B cell (primary cell): Measurements from ENCODE around the gene SLC7A6. TPM values are rescaled to one million over a fixed set of nuclear protein-coding genes. Genes with fewer than 3 reads are reported as not detected.

Experiments
- ATAC-seq: fragments of 200-7000 bp; cut with Tn5 transposase; one replicate; pipeline ENCODE4 v1.10.0; 2021; ENCODE audit warnings: low read depth, mild to moderate bottlenecking, moderate number of reproducible peaks, moderate library complexity
- CTCF ChIA-PET: fragments of 350-600 bp; sonication (Branson Sonifier 250); formaldehyde crosslinking; loops from one replicate; lab custom pipeline; 2021; ENCODE audit warnings: antibody characterized with exemption, inconsistent platforms; lab: Charles Lee
- POLR2A ChIA-PET: fragments of 350-600 bp; sonication (Branson Sonifier 250); formaldehyde crosslinking; loops from one replicate; lab custom pipeline; 2021; ENCODE audit warnings: antibody characterized with exemption; lab: Charles Lee
- DNase-seq: peaks from one replicate; pipeline ENCODE4 v3.0.0; 2013
- H2AFZ ChIP-seq: 2 replicates; pipeline ENCODE4 v1.6.1; 2012; ENCODE audit warnings: mild to moderate bottlenecking, low read depth, low read length; ENCODE audit not compliant: insufficient read depth, poor library complexity, severe bottlenecking
- H3K27ac ChIP-seq, 2 donors: 1 replicate in 1 of 2; 2 replicates in 1 of 2; pipeline ENCODE4 v1.5.1; 2012 to 2013; ENCODE audit warnings: low read length in 2 of 2, mild to moderate bottlenecking in 2 of 2, moderate library complexity in 1 of 2
- H3K27me3 ChIP-seq, 4 experiments: fragments of 200-600 bp in 1 of 4; sonication (generic) in 1 of 4; replicated peaks in 1 of 4; 1 replicate in 2 of 4; 2 replicates in 2 of 4; pipeline versions ENCODE4 v1.6.1 to v1.7.0; 2013 to 2016; ENCODE audit warnings: low read length in 3 of 4, mild to moderate bottlenecking in 2 of 4, mixed read lengths in 1 of 4, moderate library complexity in 1 of 4; ENCODE audit not compliant: insufficient read depth in 4 of 4, control insufficient read depth in 3 of 4; ENCODE audit errors: control extremely low read depth in 1 of 4
- H3K36me3 ChIP-seq, 2 experiments: replicated peaks in 1 of 2; 1 replicate in 1 of 2; 2 replicates in 1 of 2; pipeline versions ENCODE4 v1.6.1 to v1.7.1; 2013; ENCODE audit warnings: low read length in 1 of 2; ENCODE audit not compliant: insufficient read depth in 2 of 2, control insufficient read depth in 1 of 2; ENCODE audit errors: control extremely low read depth in 1 of 2, extremely low read depth in 1 of 2
- H3K4me1 ChIP-seq, 2 donors: fragments of 200-600 bp in 1 of 2; sonication (generic) in 1 of 2; 1 replicate in 1 of 2; 2 replicates in 1 of 2; pipeline versions ENCODE4 v1.5.1 to v1.6.1; 2013 to 2017; ENCODE audit warnings: low read length in 2 of 2; ENCODE audit not compliant: control insufficient read depth in 2 of 2, insufficient read depth in 2 of 2
- H3K4me2 ChIP-seq: replicated peaks from 2 replicates; pipeline ENCODE3; 2012; ENCODE audit warnings: mild to moderate bottlenecking, low read depth, low read length; ENCODE audit not compliant: poor library complexity, severe bottlenecking
- H3K4me3 ChIP-seq, 5 experiments: fragments of 200-600 bp in 1 of 5; sonication (generic) in 1 of 5; 1 replicate in 3 of 5; 2 replicates in 2 of 5; pipeline versions ENCODE4 v1.5.1 to v1.7.0; 2011 to 2016; ENCODE audit warnings: low read length in 4 of 5, mild to moderate bottlenecking in 4 of 5, low read depth in 2 of 5, control low read depth in 1 of 5, moderate library complexity in 1 of 5; ENCODE audit not compliant: insufficient read depth in 1 of 5; ENCODE audit errors: control extremely low read depth in 1 of 5, extremely low read depth in 1 of 5
- H3K79me2 ChIP-seq: fragments of 200-600 bp; sonication (generic); one replicate; pipeline ENCODE4 v1.6.0; 2016; ENCODE audit warnings: low read length; ENCODE audit not compliant: control insufficient read depth, insufficient read depth
- H3K9ac ChIP-seq: fragments of 200-600 bp; sonication (generic); 2 replicates; pipeline ENCODE4 v1.6.1; 2017; ENCODE audit warnings: mild to moderate bottlenecking, low read length, moderate library complexity
- H3K9me3 ChIP-seq, 3 donors: one replicate each; pipeline versions ENCODE4 v1.6.1 to v1.7.1; 2013; ENCODE audit warnings: low read length in 2 of 3; ENCODE audit not compliant: control insufficient read depth in 2 of 3, insufficient read depth in 1 of 3; ENCODE audit errors: control extremely low read depth in 1 of 3
- H4K20me1 ChIP-seq: 2 replicates; pipeline ENCODE4 v1.6.0; 2012; ENCODE audit warnings: mild to moderate bottlenecking, low read length; ENCODE audit not compliant: insufficient read depth, control insufficient read depth, poor library complexity, severe bottlenecking
- H3K27ac Mint-ChIP-seq: one replicate; pipeline ENCODE4 v1.8.0; 2021; ENCODE audit warnings: mixed read lengths
- H3K27me3 Mint-ChIP-seq: one replicate; pipeline ENCODE4 v1.8.0; 2021; ENCODE audit warnings: mixed read lengths
- H3K4me1 Mint-ChIP-seq: one replicate; pipeline ENCODE4 v1.8.0; 2021; ENCODE audit warnings: mixed read lengths
- H3K4me3 Mint-ChIP-seq: one replicate; pipeline ENCODE4 v1.8.0; 2021; ENCODE audit warnings: mixed read lengths
- H3K9me3 Mint-ChIP-seq: one replicate; pipeline ENCODE4 v1.8.0; 2022; ENCODE audit warnings: mixed read lengths; ENCODE audit not compliant: insufficient read depth
- CTCF ChIP-seq: fragments of 200-600 bp; IDR thresholded peaks from one replicate; pipeline ENCODE4 v1.8.0; 2022; ENCODE audit warnings: antibody characterized with exemption, mild to moderate bottlenecking
- EZH2 ChIP-seq: IDR thresholded peaks from 2 replicates; pipeline ENCODE4 v1.6.1; 2012; ENCODE audit warnings: borderline replicate concordance, low read depth, mild to moderate bottlenecking, moderate library complexity, low read length; ENCODE audit not compliant: insufficient read depth, poor library complexity, severe bottlenecking
- WGBS: methylation state at CpG from one replicate; pipeline ENCODE4 v1.1.5; 2013; ENCODE audit warnings: missing lambda C conversion rate; ENCODE audit not compliant: insufficient coverage; 5-methylcytosine and 5-hydroxymethylcytosine counted together
- intact Hi-C: fragments of 100-400 bp; cut with micrococcal nuclease; formaldehyde crosslinking; loops from one replicate; pipeline ENCODE4 v1.10.0; 2022
- polyA plus RNA-seq: library from polyadenylated mRNA; depleted of rRNA; stranded (reverse); fragments of >200 nt; gene quantifications from 2 replicates; pipeline ENCODE4 v1.2.3, GENCODE V29; 2012
- total RNA-seq, 2 donors: library from RNA; stranded (reverse); fragments of 120-200 nt in 1 of 2; gene quantifications; 1 replicate in 1 of 2; 2 replicates in 1 of 2; pipeline versions ENCODE4 v1.2.3 to v1.2.4, GENCODE V29; 2013 to 2022

SLC7A6 gene
- total and polyA plus RNA-seq, 2 donors (not counting 1 experiment from before 2014, with no cell fraction given) = 73.8 to 85.1 TPM

- no peak overlapping the region for H3K9ac ChIP-seq
- DNase-seq (no peak), ATAC-seq (no peak)
- peaks cover 23% of the 10 kb centered on the region for H4K20me1 ChIP-seq
- H3K36me3 ChIP-seq = peaks cover 5 to 28% of the 10 kb centered on the region in 2 experiments
- no peak overlapping the region for H3K4me2 ChIP-seq
- no peaks in the 10 kb centered on the region for H3K27me3 Mint-ChIP-seq
- POLR2A ChIA-PET = no interaction called here
- TF ChIP-seq CTCF = no peak
- H2AFZ ChIP-seq = no peak overlapping the region
- no peak overlapping the region for H3K27ac Mint-ChIP-seq
- intact Hi-C loops = no loop called here
- WGBS = no CpG with 5 or more reads among the region's 4 CpGs
- peaks cover 35% of the 10 kb centered on the region for H3K4me1 Mint-ChIP-seq
- peaks cover 76% of the 10 kb centered on the region for H3K79me2 ChIP-seq
- no peaks in the 10 kb centered on the region for H3K27me3 ChIP-seq
- no peak overlapping the region for H3K4me3 Mint-ChIP-seq
- no peak overlapping the region for H3K4me3 ChIP-seq
- H3K27ac ChIP-seq = no peak overlapping the region
- H3K9me3 Mint-ChIP-seq = no peaks in the 10 kb centered on the region
- peaks cover 20 to 24% of the 10 kb centered on the region in 2 donors for H3K4me1 ChIP-seq
- CTCF ChIA-PET = interaction anchor here (0.9 kb wide), 1 partner anchor 52 kb away, joined by 3 read pairs; no protein-coding TSS in a partner anchor
- no peaks in the 10 kb centered on the region for H3K9me3 ChIP-seq
Measured at GRCh38 chr16:68313116-68313515, 48.8 kb downstream of the SLC7A6 start.

GRCh38 chr16:68319185-68319908 lies 55.0 kb downstream of the SLC7A6 start:
- no peaks in the 10 kb centered on the region for H3K27me3 ChIP-seq
- Mint-ChIP-seq H3K4me1 (peaks cover 10% of the 10 kb centered on the region), H3K27me3 (no peaks in the 10 kb centered on the region), H3K27ac (no peak overlapping the region), H3K4me3 (no peak overlapping the region), H3K9me3 (no peaks in the 10 kb centered on the region)
- H3K4me2 ChIP-seq = no peak overlapping the region
- H3K79me2 ChIP-seq = peaks cover 20% of the 10 kb centered on the region
- H3K9me3 ChIP-seq = no peaks in the 10 kb centered on the region
- H4K20me1 ChIP-seq = peaks cover 4% of the 10 kb centered on the region
- H3K36me3 ChIP-seq = peaks cover 5 to 46% of the 10 kb centered on the region in 2 experiments
- DNase-seq (no peak), ATAC-seq (no peak)
- TF ChIP-seq EZH2 = no peak
- TF ChIP-seq CTCF = no peak
- H3K9ac ChIP-seq = no peak overlapping the region
- H3K4me3 ChIP-seq = no peak overlapping the region
- 85% methylated on average over 2 of the region's 6 CpGs for WGBS
- no peak overlapping the region for H2AFZ ChIP-seq
- ChIA-PET POLR2A (interaction anchor here (0.7 to 1.2 kb wide), 2 partner anchors 8 to 923 kb away, joined by 3 to 4 read pairs; partner anchors contain the start of genes PRMT7 and SLC7A6OS), CTCF (interaction anchor here (0.7 to 17.5 kb wide), 4 partner anchors 9 to 201 kb away, joined by 3 to 554 read pairs (median 14); partner anchors contain the start of gene SLC7A6)
- H3K27ac ChIP-seq = no peak overlapping the region
- H3K4me1 ChIP-seq = no peaks in the 10 kb centered on the region
- intact Hi-C loops = no loop called here
